ENCODE results near the gene DSCAML1.

The DSCAML1 gene

GRCh38 chr11:117495357-117495756, 301.7 kb downstream of the DSCAML1 start:
- no peaks in the 10 kb centered on the region for H3K36me3 ChIP-seq (ENCODE audit: insufficient read depth, low read length)
- no peaks in the 10 kb centered on the region for H3K4me1 ChIP-seq (ENCODE audit: insufficient read depth, low read length, severe bottlenecking)
- H3K9ac ChIP-seq (ENCODE audit: low read length) = no peak overlapping the region
- no peak overlapping the region for H3K4me3 ChIP-seq (ENCODE audit: low read depth, low read length, poor library complexity, severe bottlenecking)
- H3K27me3 ChIP-seq (ENCODE audit: insufficient read depth, low read length) = no peaks in the 10 kb centered on the region
- no peak overlapping the region for H2AFZ ChIP-seq (ENCODE audit: low read length)
- H3K27ac ChIP-seq (ENCODE audit: low read depth, low read length, poor library complexity, severe bottlenecking) = no peak overlapping the region
- TF ChIP-seq EZH2 (IDR thresholded peaks at IDR 0.05; ENCODE audit: borderline replicate concordance, low read length) = no peak
- no peak for TF ChIP-seq CTCF (IDR thresholded peaks at IDR 0.05; ENCODE audit: low read length)
- H3K9me2 ChIP-seq (ENCODE audit: low read depth, low read length) = no peaks in the 10 kb centered on the region
- H3K4me2 ChIP-seq (ENCODE audit: low read length) = no peak overlapping the region
- H3K79me2 ChIP-seq (ENCODE audit: insufficient read depth, low read length) = no peaks in the 10 kb centered on the region
- no peaks in the 10 kb centered on the region for H4K20me1 ChIP-seq (ENCODE audit: insufficient read depth, low read length)
- H3K9me3 ChIP-seq (ENCODE audit: low read length) = no peaks in the 10 kb centered on the region
- H3F3A ChIP-seq (ENCODE audit: insufficient read depth, low read length) = no peaks in the 10 kb centered on the region

GRCh38 chr11:117492578-117493251, 304.3 kb downstream of the DSCAML1 start:
- Histone ChIP-seq H3F3A (ENCODE audit: insufficient read depth, low read length) (no peaks in the 10 kb centered on the region), H3K9me3 (ENCODE audit: low read length) (no peaks in the 10 kb centered on the region), H4K20me1 (ENCODE audit: insufficient read depth, low read length) (no peaks in the 10 kb centered on the region), H3K79me2 (ENCODE audit: insufficient read depth, low read length) (no peaks in the 10 kb centered on the region), H3K9ac (ENCODE audit: low read length) (no peak overlapping the region), H3K4me3 (ENCODE audit: low read depth, low read length, poor library complexity, severe bottlenecking) (no peak overlapping the region), H3K27ac (ENCODE audit: low read depth, low read length, poor library complexity, severe bottlenecking) (no peak overlapping the region), H3K36me3 (ENCODE audit: insufficient read depth, low read length) (no peaks in the 10 kb centered on the region), H2AFZ (ENCODE audit: low read length) (no peak overlapping the region), H3K4me1 (ENCODE audit: insufficient read depth, low read length, severe bottlenecking) (no peaks in the 10 kb centered on the region), H3K27me3 (ENCODE audit: insufficient read depth, low read length) (no peaks in the 10 kb centered on the region), H3K4me2 (ENCODE audit: low read length) (no peak overlapping the region), H3K9me2 (ENCODE audit: low read depth, low read length) (no peaks in the 10 kb centered on the region)
- TF ChIP-seq EZH2 (IDR thresholded peaks at IDR 0.05; ENCODE audit: borderline replicate concordance, low read length) (no peak), CTCF (IDR thresholded peaks at IDR 0.05; ENCODE audit: low read length) (no peak)

- no peak for TF ChIP-seq EZH2 (IDR thresholded peaks at IDR 0.05; ENCODE audit: borderline replicate concordance, low read length)
- TF ChIP-seq CTCF (IDR thresholded peaks at IDR 0.05; ENCODE audit: low read length) = no peak
- Histone ChIP-seq H3K27me3 (ENCODE audit: insufficient read depth, low read length) (no peaks in the 10 kb centered on the region), H3K4me3 (ENCODE audit: low read depth, low read length, poor library complexity, severe bottlenecking) (no peak overlapping the region), H3K4me2 (ENCODE audit: low read length) (no peak overlapping the region), H3K36me3 (ENCODE audit: insufficient read depth, low read length) (no peaks in the 10 kb centered on the region), H3K9me2 (ENCODE audit: low read depth, low read length) (no peaks in the 10 kb centered on the region), H3K9me3 (ENCODE audit: low read length) (no peaks in the 10 kb centered on the region), H3K27ac (ENCODE audit: low read depth, low read length, poor library complexity, severe bottlenecking) (no peak overlapping the region), H2AFZ (ENCODE audit: low read length) (no peak overlapping the region), H3K9ac (ENCODE audit: low read length) (no peak overlapping the region), H3F3A (ENCODE audit: insufficient read depth, low read length) (no peaks in the 10 kb centered on the region), H3K4me1 (ENCODE audit: insufficient read depth, low read length, severe bottlenecking) (no peaks in the 10 kb centered on the region), H4K20me1 (ENCODE audit: insufficient read depth, low read length) (no peaks in the 10 kb centered on the region), H3K79me2 (ENCODE audit: insufficient read depth, low read length) (no peaks in the 10 kb centered on the region)
These were observed 306.1 kb downstream of the DSCAML1 start for GRCh38 chr11:117490911-117491310.

Data from OCI-LY1 (cell line).